ENCODE measurements around the gene KIF19. TPM values are rescaled to one million over a fixed set of nuclear protein-coding genes. Genes with fewer than 3 reads are reported as not detected.

KIF19 gene
- total RNA-seq, 1 donor from 2014 or later = not detected

DNA sequence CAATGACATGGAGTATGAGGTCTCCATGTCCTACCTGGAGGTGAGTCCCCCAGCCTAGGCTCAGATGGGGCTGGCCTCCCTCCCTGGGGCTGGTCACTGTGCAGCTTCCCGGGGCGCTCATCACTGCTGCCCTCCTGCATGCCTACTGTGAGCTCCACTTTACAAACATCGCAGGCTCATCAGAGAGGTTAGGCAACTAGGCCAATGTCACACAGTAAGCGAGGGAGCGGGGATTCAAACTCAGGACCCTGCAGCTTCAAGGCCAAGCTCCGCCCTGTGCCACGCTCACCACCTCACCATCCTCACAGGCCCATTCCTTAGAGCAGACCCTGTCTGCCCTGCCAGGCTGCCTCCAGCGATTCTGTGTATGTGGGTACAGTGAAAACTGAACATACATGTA is 17.1 kb downstream of the KIF19 start:
- Mint-ChIP-seq H3K9me3 (ENCODE audit: unreplicated experiment) (no peaks in the 10 kb centered on the region), H3K36me3 (ENCODE audit: unreplicated experiment) (no peaks in the 10 kb centered on the region), H3K4me1 (ENCODE audit: unreplicated experiment) (no peaks in the 10 kb centered on the region), H3K4me3 (ENCODE audit: unreplicated experiment) (no peak overlapping the region), H3K27ac (ENCODE audit: unreplicated experiment) (no peak overlapping the region), H3K27me3 (ENCODE audit: unreplicated experiment) (peaks cover 7% of the 10 kb centered on the region)
- DNase-seq (ENCODE audit: extremely low spot score, unreplicated experiment) = no peak
- TF ChIP-seq, protein P1, sequence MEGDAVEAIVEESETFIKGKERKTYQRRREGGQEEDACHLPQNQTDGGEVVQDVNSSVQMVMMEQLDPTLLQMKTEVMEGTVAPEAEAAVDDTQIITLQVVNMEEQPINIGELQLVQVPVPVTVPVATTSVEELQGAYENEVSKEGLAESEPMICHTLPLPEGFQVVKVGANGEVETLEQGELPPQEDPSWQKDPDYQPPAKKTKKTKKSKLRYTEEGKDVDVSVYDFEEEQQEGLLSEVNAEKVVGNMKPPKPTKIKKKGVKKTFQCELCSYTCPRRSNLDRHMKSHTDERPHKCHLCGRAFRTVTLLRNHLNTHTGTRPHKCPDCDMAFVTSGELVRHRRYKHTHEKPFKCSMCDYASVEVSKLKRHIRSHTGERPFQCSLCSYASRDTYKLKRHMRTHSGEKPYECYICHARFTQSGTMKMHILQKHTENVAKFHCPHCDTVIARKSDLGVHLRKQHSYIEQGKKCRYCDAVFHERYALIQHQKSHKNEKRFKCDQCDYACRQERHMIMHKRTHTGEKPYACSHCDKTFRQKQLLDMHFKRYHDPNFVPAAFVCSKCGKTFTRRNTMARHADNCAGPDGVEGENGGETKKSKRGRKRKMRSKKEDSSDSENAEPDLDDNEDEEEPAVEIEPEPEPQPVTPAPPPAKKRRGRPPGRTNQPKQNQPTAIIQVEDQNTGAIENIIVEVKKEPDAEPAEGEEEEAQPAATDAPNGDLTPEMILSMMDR (IDR thresholded peaks at IDR 0.05) = no peak

DNA sequence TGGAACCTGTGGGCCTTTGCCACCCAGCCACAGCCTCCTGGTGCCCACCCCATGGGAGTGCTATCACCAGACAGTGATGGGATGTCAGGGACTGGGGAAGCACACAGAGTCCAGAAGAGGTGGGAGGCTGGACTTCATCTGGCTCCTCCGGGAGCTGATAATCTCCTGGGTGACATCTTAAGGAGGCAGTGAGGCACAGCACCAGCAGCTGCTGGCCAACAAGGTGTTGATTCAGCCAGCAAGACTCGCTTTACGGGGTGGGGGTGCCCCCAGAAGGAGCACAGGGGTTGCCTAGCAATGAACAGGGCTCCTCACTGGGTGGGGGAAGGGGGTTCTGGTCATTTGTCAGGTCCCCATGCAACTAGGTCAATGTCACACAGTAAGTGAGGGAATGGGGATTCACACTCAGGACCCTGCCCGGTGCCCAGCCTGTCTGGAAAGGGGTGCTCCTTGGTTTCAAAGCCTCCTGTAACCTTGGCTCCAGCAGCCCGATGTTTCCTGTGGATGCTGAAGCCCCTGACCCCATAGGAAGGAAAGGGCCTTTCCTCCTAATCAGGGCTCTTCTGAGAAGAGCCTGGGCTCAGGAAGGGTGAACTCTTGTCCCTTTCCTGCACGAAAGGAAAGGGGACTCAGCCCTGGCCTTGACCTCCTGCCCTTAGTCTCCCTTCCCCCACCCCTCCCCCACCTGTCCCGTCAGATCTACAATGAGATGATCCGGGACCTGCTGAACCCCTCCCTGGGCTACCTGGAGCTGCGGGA is 17.7 kb downstream of the KIF19 start:
- no peaks in the 10 kb centered on the region for H3K9me3 Mint-ChIP-seq (ENCODE audit: unreplicated experiment)
- H3K27ac Mint-ChIP-seq (ENCODE audit: unreplicated experiment) = no peak overlapping the region
- H3K4me1 Mint-ChIP-seq (ENCODE audit: unreplicated experiment) = no peaks in the 10 kb centered on the region
- TF ChIP-seq, protein P1 (IDR thresholded peaks at IDR 0.05) = no peak
- H3K4me3 Mint-ChIP-seq (ENCODE audit: unreplicated experiment) = no peak overlapping the region
- peaks cover 7% of the 10 kb centered on the region for H3K27me3 Mint-ChIP-seq (ENCODE audit: unreplicated experiment)
- DNase-seq (ENCODE audit: extremely low spot score, unreplicated experiment) = no peak
- no peaks in the 10 kb centered on the region for H3K36me3 Mint-ChIP-seq (ENCODE audit: unreplicated experiment)

DNA sequence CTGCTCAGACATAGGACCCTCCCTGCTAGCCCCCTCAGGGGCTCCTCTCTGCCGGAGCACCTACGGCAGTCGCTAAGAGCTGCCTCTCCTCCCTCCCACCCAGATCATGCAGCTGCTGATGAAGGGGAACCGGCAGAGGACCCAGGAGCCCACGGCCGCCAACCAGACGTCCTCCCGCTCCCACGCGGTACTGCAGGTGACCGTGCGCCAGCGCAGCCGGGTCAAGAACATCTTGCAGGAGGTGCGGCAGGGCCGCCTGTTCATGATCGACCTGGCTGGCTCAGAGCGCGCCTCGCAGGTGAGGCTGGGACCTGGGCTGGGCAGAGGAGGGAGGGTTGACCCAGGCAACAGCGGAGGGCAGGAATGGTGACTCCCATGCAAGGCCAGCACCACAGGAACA is 18.6 kb downstream of the KIF19 start:
- TF ChIP-seq, protein P1 (IDR thresholded peaks at IDR 0.05) = no peak
- Mint-ChIP-seq H3K27ac (ENCODE audit: unreplicated experiment) (no peak overlapping the region), H3K4me3 (ENCODE audit: unreplicated experiment) (no peak overlapping the region), H3K27me3 (ENCODE audit: unreplicated experiment) (peaks cover 7% of the 10 kb centered on the region), H3K36me3 (ENCODE audit: unreplicated experiment) (no peaks in the 10 kb centered on the region), H3K9me3 (ENCODE audit: unreplicated experiment) (no peaks in the 10 kb centered on the region), H3K4me1 (ENCODE audit: unreplicated experiment) (no peaks in the 10 kb centered on the region)
- DNase-seq (ENCODE audit: extremely low spot score, unreplicated experiment) = no peak

DNA sequence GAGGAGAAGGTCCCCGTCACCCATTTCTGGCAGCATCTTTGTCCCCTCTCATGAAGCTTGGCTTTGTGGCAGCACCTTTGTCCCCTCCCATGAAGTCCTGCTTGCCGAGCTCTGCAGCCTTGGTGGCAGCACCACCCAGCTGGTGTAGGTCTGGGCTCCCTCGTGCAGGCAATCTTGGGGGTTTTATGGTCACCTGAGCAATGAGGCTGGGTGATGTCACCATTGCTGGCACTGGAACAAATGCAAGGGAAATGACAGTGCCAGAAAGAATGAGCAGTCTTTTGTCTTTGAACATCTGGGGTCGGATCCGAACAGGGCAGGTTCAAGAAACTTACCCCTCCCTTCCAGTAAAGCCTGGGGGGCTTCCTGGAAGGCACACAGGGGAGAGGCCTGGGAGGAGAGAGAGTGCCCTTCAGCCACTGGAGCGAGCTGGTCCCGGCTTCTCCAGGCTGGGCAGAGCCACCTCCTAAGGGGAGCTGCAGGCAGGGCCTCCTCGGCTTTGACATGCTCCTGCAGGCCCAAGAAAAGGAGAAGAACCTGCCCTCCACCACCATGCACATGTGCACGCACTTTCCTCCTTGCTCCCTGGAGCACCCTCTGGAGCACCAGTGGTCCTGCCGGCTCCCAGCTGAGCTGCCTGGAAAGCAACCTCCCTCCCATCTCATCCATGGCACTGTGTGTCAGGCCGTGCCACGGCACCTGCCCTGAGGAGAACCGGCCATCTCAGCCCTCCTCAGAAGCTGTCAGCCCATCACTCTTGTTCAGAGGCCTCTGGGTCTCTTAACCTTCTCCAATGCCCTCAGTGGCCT is 19.6 kb downstream of the KIF19 start:
- Mint-ChIP-seq H3K4me3 (ENCODE audit: unreplicated experiment) (no peak overlapping the region), H3K27me3 (ENCODE audit: unreplicated experiment) (peaks cover 12% of the 10 kb centered on the region), H3K36me3 (ENCODE audit: unreplicated experiment) (no peaks in the 10 kb centered on the region)

More for the DNA sequence above, 19.6 kb downstream of the KIF19 start:
- Mint-ChIP-seq H3K9me3 (ENCODE audit: unreplicated experiment) (no peaks in the 10 kb centered on the region), H3K27ac (ENCODE audit: unreplicated experiment) (no peak overlapping the region), H3K4me1 (ENCODE audit: unreplicated experiment) (no peaks in the 10 kb centered on the region)
- TF ChIP-seq, protein P1 (IDR thresholded peaks at IDR 0.05) = no peak
- no peak for DNase-seq (ENCODE audit: extremely low spot score, unreplicated experiment)
